Left colon (tissue), 2 donors: ENCODE measurements around the gene CHD9NB. TPM values are rescaled to one million over a fixed set of nuclear protein-coding genes. Genes with fewer than 3 reads are reported as not detected.
A peak's percentile ranks its signal among the peaks of the same experiment; 100 is the strongest.
"Not testable (repeated sequence)": the region's sequence is repeated elsewhere in the genome, so short reads cannot be mapped to it uniquely, and the experiment has no call there.

Experiments used
- ATAC-seq: fragments of 200-7000 bp; cut with Tn5 transposase; one replicate; pipeline ENCODE4 v1.9.1; 2020; ENCODE audit warnings: mild to moderate bottlenecking, moderate library complexity
- DNase-seq, 2 donors: peaks; one replicate each; pipeline ENCODE4 v3.0.0-alpha.2; 2020
- intact Hi-C, 2 donors: fragments of 100-400 bp; cut with DNase I in 1 of 2; cut with micrococcal nuclease in 1 of 2; formaldehyde crosslinking; loops; one replicate each; pipeline versions ENCODE4 v1.11.2 to v1.14.0; 2022; cut with DNase I, micrococcal nuclease
- total RNA-seq, 2 donors: library from RNA; stranded (reverse); fragmentation: NEBNext Ultra II Directional; extraction: Animal tissue kit (Norgen Biotek cat#: 25700); gene quantifications; one replicate each; pipeline ENCODE4 v1.2.1, GENCODE V29; 2021
- donor health status: DM: no; HTN: no; CAD: no.
- donor health status: DM: yes; HTN: yes; CAD: no.

Gene CHD9NB
- total RNA-seq, 2 donors from 2014 or later = 5.0 to 6.1 TPM

GRCh38 chr16:53061701-53062159 lies 9.0 kb upstream of the CHD9NB start:
- intact Hi-C loops = no loop called here
- ATAC-seq (peak; percentile 97), DNase-seq (peak; percentile 80 to 85)

- ATAC-seq = no peak
- peak in 1 of 2 donors; percentile 0 for DNase-seq
- intact Hi-C loops = no loop called here
Measured at GRCh38 chr16:53061256-53061655, 8.6 kb upstream of the CHD9NB start.

GRCh38 chr16:53059672-53060071 lies 7.0 kb upstream of the CHD9NB start:
- DNase-seq = no peak
- intact Hi-C loops = loop anchor here in 1 of 2 donors (10.0 kb wide), 1 partner anchor 75 kb away; no protein-coding TSS in a partner anchor

GRCh38 chr16:53058882-53059281 lies 6.2 kb upstream of the CHD9NB start:
- ATAC-seq (no peak), DNase-seq (no peak)
- intact Hi-C loops = loop anchor here in 1 of 2 donors (10.0 kb wide), 1 partner anchor 76 kb away; no protein-coding TSS in a partner anchor

More at GRCh38 chr16:53059672-53060071, 7.0 kb upstream of the CHD9NB start:
- no peak for ATAC-seq

GRCh38 chr16:53058441-53058840 lies 5.7 kb upstream of the CHD9NB start:
- ATAC-seq (no peak), DNase-seq (no peak)
- intact Hi-C loops = loop anchor here in 1 of 2 donors (10.0 kb wide), 1 partner anchor 76 kb away; no protein-coding TSS in a partner anchor

GRCh38 chr16:53057658-53058057 lies 5.0 kb upstream of the CHD9NB start:
- intact Hi-C loops = loop anchor here in 1 of 2 donors (10.0 kb wide), 1 partner anchor 77 kb away; no protein-coding TSS in a partner anchor
- ATAC-seq (no peak), DNase-seq (no peak)

- DNase-seq (no peak), ATAC-seq (no peak)
- intact Hi-C loops = loop anchor here in 1 of 2 donors (10.0 kb wide), 1 partner anchor 78 kb away; no protein-coding TSS in a partner anchor
Measured at GRCh38 chr16:53056392-53056881, 3.7 kb upstream of the CHD9NB start.

GRCh38 chr16:53055541-53056391 lies 3.1 kb upstream of the CHD9NB start:
- intact Hi-C loops = loop anchor here in 1 of 2 donors (10.0 kb wide), 1 partner anchor 79 kb away; no protein-coding TSS in a partner anchor
- DNase-seq (peak; percentile 59 to 67), ATAC-seq (peak; percentile 23)

- DNase-seq = peak; percentile 81 to 88
- peak; percentile 77 for ATAC-seq
- intact Hi-C loops = loop anchor here in 1 of 2 donors (10.0 kb wide), 1 partner anchor 80 kb away; no protein-coding TSS in a partner anchor
Measured at GRCh38 chr16:53054670-53055485, 2.2 kb upstream of the CHD9NB start, which contains the start of gene CHD9. CHD9 (plus strand) TSS chr16:53054991; CDS start chr16:53156090, 101,099 bp downstream.

GRCh38 chr16:53053967-53054669 lies 1.4 kb upstream of the CHD9NB start:
- DNase-seq (peak; percentile 65 to 72), ATAC-seq (peak; percentile 35)
- intact Hi-C loops = loop anchor here in 1 of 2 donors (10.0 kb wide), 1 partner anchor 81 kb away; no protein-coding TSS in a partner anchor

GRCh38 chr16:53051255-53051654 lies 1.4 kb downstream of the CHD9NB start:
- not testable (repeated sequence) for DNase-seq, ATAC-seq
- intact Hi-C loops = loop anchor here in 1 of 2 donors (10.0 kb wide), 1 partner anchor 84 kb away; no protein-coding TSS in a partner anchor

GRCh38 chr16:53048139-53048915 lies 4.4 kb downstream of the CHD9NB start:
- intact Hi-C loops = loop anchor here in 1 of 2 donors (5.0 to 10.0 kb wide), 2 partner anchors 159 to 466 kb away; no protein-coding TSS in a partner anchor
- ATAC-seq = peak; percentile 59

GRCh38 chr16:53047515-53047914 lies 5.2 kb downstream of the CHD9NB start:
- ATAC-seq (peak; percentile 49), DNase-seq (peak; percentile 46 to 58)
- intact Hi-C loops = loop anchor here in 1 of 2 donors (5.0 to 10.0 kb wide), 2 partner anchors 160 to 467 kb away; no protein-coding TSS in a partner anchor

More at GRCh38 chr16:53048139-53048915, 4.4 kb downstream of the CHD9NB start:
- peak; percentile 41 to 60 for DNase-seq

- DNase-seq (peak; percentile 53 to 55), ATAC-seq (peak; percentile 36)
- intact Hi-C loops = loop anchor here in 1 of 2 donors (5.0 to 10.0 kb wide), 2 partner anchors 162 to 469 kb away; no protein-coding TSS in a partner anchor
Measured at GRCh38 chr16:53045341-53046220, 7.1 kb downstream of the CHD9NB start.

GRCh38 chr16:53043986-53044601 lies 8.6 kb downstream of the CHD9NB start:
- intact Hi-C loops = loop anchor here in 1 of 2 donors (10.0 kb wide), 1 partner anchor 471 kb away; no protein-coding TSS in a partner anchor
- peak in 1 of 2 donors; percentile 67 for DNase-seq
- ATAC-seq = no peak
